ENCODE measurements around the gene TNFAIP2.

Gene TNFAIP2

GRCh38 chr14:103134405-103134804, 11.1 kb downstream of the TNFAIP2 start (continued):
- TF ChIP-seq ZFP30 (CRISPR knock-in tag; IDR thresholded peaks at IDR 0.05) = no peak
- no peak for TF ChIP-seq PPARA (CRISPR knock-in tag; IDR thresholded peaks at IDR 0.05; ENCODE audit: borderline replicate concordance)
- no peak for TF ChIP-seq ZC3H10 (CRISPR knock-in tag; IDR thresholded peaks at IDR 0.05)

- ATAC-seq = no peak
- TF ChIP-seq BACH2 (CRISPR knock-in tag; IDR thresholded peaks at IDR 0.05; ENCODE audit: borderline replicate concordance) = no peak
- TF ChIP-seq TSHZ2 (CRISPR knock-in tag; IDR thresholded peaks at IDR 0.05) = no peak
- TF ChIP-seq PPARA (CRISPR knock-in tag; IDR thresholded peaks at IDR 0.05; ENCODE audit: borderline replicate concordance) = no peak
Observed at GRCh38 chr14:103134919-103135318, 11.7 kb downstream of the TNFAIP2 start.

GRCh38 chr14:103135333-103136260, 12.3 kb downstream of the TNFAIP2 start:
- ATAC-seq = no peak

GRCh38 chr14:103136388-103137271, 13.4 kb downstream of the TNFAIP2 start:
- peak; percentile 90 for ATAC-seq
- TF ChIP-seq OSR1 (CRISPR knock-in tag; IDR thresholded peaks at IDR 0.05) = 0 out of 2 replicates have a peak, but pooled peaks have one; percentile 13
- no peak for TF ChIP-seq ARNTL (CRISPR knock-in tag; IDR thresholded peaks at IDR 0.05; ENCODE audit: borderline replicate concordance, low read depth)

More at GRCh38 chr14:103135333-103136260, 12.3 kb downstream of the TNFAIP2 start:
- TF ChIP-seq POU6F1 (CRISPR knock-in tag; IDR thresholded peaks at IDR 0.05; ENCODE audit: borderline replicate concordance, low read depth) = no peak
- no peak for TF ChIP-seq TOX (CRISPR knock-in tag; IDR thresholded peaks at IDR 0.05; ENCODE audit: borderline replicate concordance)
- no peak for TF ChIP-seq CREB5 (CRISPR knock-in tag; IDR thresholded peaks at IDR 0.05; ENCODE audit: low read depth)

- TF ChIP-seq GLIS3 (CRISPR knock-in tag; IDR thresholded peaks at IDR 0.05) = no peak
- ATAC-seq = no peak
Observed at GRCh38 chr14:103137689-103138300, 14.5 kb downstream of the TNFAIP2 start.

GRCh38 chr14:103138301-103139131, 15.3 kb downstream of the TNFAIP2 start:
- TF ChIP-seq ZFP3 (CRISPR knock-in tag; IDR thresholded peaks at IDR 0.05) (no peak), ZNF70 (CRISPR knock-in tag; IDR thresholded peaks at IDR 0.05) (no peak)
- no peak for ATAC-seq

All from SK-N-SH treated with all-trans-retinoic acid at 6 μM for 48 hours (cell line).